ENCODE data around the gene DEPP1. TPM values are rescaled to one million over a fixed set of nuclear protein-coding genes. Genes with fewer than 3 reads are reported as not detected.

DEPP1 gene
- total and polyA plus RNA-seq, 10 of the 15 experiments (the other 5 are each of a cell fraction or from before 2014, with no cell fraction given), result 1.7 to 12.1 (median 7.3) TPM

GRCh38 chr10:44968091-44968490, 10.5 kb downstream of the DEPP1 start:
- ATAC-seq, result peak; percentile 10
- H4K20me1 ChIP-seq (ENCODE audit: control insufficient read depth, insufficient read depth), result no peaks in the 10 kb centered on the region
- H3K9ac ChIP-seq (ENCODE audit: control insufficient read depth, insufficient read depth, low read length), result peak overlapping the region; percentile 52
- TF ChIP-seq DPF2 (IDR thresholded peaks at IDR 0.05) (no peak), FOXM1 (IDR thresholded peaks at IDR 0.05; ENCODE audit: low read depth, low read length) (no peak), IKZF1 (conservative IDR thresholded peaks at IDR 0.05) (peak; percentile 88), PBX3 (IDR thresholded peaks at IDR 0.05; ENCODE audit: insufficient replicate concordance, low read depth, low read length) (no peak), RFX5 (IDR thresholded peaks at IDR 0.05; ENCODE audit: low read depth, low read length) (no peak), RELB (IDR thresholded peaks at IDR 0.05; ENCODE audit: low read depth) (peak; percentile 28; the same call in 1 of the 2 replicates), NFIC (IDR thresholded peaks at IDR 0.05; ENCODE audit: low read depth, low read length) (peak; percentile 41; the same call in 1 of the 2 replicates), SPI1 (IDR thresholded peaks at IDR 0.05; ENCODE audit: borderline replicate concordance, insufficient read depth, low read depth, low read length) (peak; percentile 83), IKZF2 (IDR thresholded peaks at IDR 0.05) (peak; percentile 55 to 59; a peak in 3 of 4 replicates), SMC3 (IDR thresholded peaks at IDR 0.05; ENCODE audit: borderline replicate concordance, low read length) (no peak), POU2F2 (IDR thresholded peaks at IDR 0.05; ENCODE audit: borderline replicate concordance, low read depth, low read length) (no peak), BCL11A (IDR thresholded peaks at IDR 0.05; ENCODE audit: low read depth, low read length) (0 out of 2 replicates have a peak, but pooled peaks have one; percentile 4), MXI1 (IDR thresholded peaks at IDR 0.05; ENCODE audit: low read depth, low read length) (no peak), EED (IDR thresholded peaks at IDR 0.05; ENCODE audit: low read depth) (peak; percentile 51; the same call in 1 of the 2 replicates), NR2F1 (conservative IDR thresholded peaks at IDR 0.05) (no peak)
- ChIA-PET POLR2A (interaction anchor here (0.9 to 14.0 kb wide), 7 partner anchors 10 to 35 kb away, joined by 3 to 174 read pairs (median 3); partner anchors contain the start of genes DEPP1 and ZNF22), CTCF (interaction anchor here (1.2 to 9.1 kb wide), 6 partner anchors 8 to 34 kb away, joined by 3 to 116 read pairs (median 12); partner anchors contain the start of gene ZNF22), RAD21 (ENCODE audit: unreplicated experiment) (interaction anchor here (1.9 to 9.2 kb wide), 4 partner anchors 8 to 35 kb away, joined by 4 to 124 read pairs (median 47); partner anchors contain the start of genes DEPP1 and RASSF4), SMC1A (ENCODE audit: uncharacterized antibody, unreplicated experiment) (interaction anchor here (0.8 to 9.3 kb wide), 9 partner anchors 8 to 1367 kb away, joined by 3 to 147 read pairs (median 10); partner anchors contain the start of gene DEPP1)
- BruUV-seq (replicated peaks), result no TSS peak
- peak overlapping the region; percentile 85 for H3K27ac ChIP-seq (ENCODE audit: control insufficient read depth, insufficient read depth)
- H3K9me3 ChIP-seq (replicated peaks; ENCODE audit: control insufficient read depth, insufficient read depth, low read length), result no peaks in the 10 kb centered on the region
- FAIRE-seq, result no peak
- peak overlapping the region; percentile 45 for H3K4me2 ChIP-seq (ENCODE audit: control insufficient read depth, insufficient read depth)
- H3K36me3 ChIP-seq (ENCODE audit: control insufficient read depth in 2 of 2, insufficient read depth in 2 of 2, low read length in 1 of 2), result peaks cover 0 to 8% of the 10 kb centered on the region in 2 experiments; a peak in 2 of 4 replicates
- peak overlapping the region; percentile 43 for H2AFZ ChIP-seq (ENCODE audit: control insufficient read depth, low read depth, low read length)
- intact Hi-C loops (cut with micrococcal nuclease; ENCODE audit: unreplicated experiment), result loop anchor here (10.0 kb wide), 2 partner anchors 407 to 1823 kb away; partner anchors contain the start of gene ALOX5
- peaks cover 10% of the 10 kb centered on the region for H3K79me2 ChIP-seq (ENCODE audit: control insufficient read depth, insufficient read depth, low read length)
- peak overlapping the region; percentile 7; the same call in 1 of the 2 replicates for H3K4me3 ChIP-seq
- 8% methylated on average over 3 of the region's 3 CpGs for WGBS (ENCODE audit: insufficient coverage, insufficient replicate concordance, low lambda C conversion rate, missing lambda C conversion rate)
- no peaks in the 10 kb centered on the region for H3K27me3 ChIP-seq (replicated peaks in 1 of 2; ENCODE audit: control insufficient read depth in 2 of 2, insufficient read depth in 2 of 2, low read length in 1 of 2)
- no peak for DNase-seq (ENCODE audit: low read depth, low spot score)
- in situ Hi-C loops (cut with MboI), result loop anchor here (10.0 to 25.0 kb wide), 2 partner anchors 1563 to 1806 kb away; partner anchors contain the start of gene HNRNPF
- peaks cover 67% of the 10 kb centered on the region for H3K4me1 ChIP-seq (ENCODE audit: control insufficient read depth, insufficient read depth, low read length)
